Thyroid gland (tissue), 4 donors: ENCODE data around the gene SUSD5. TPM values are rescaled to one million over a fixed set of nuclear protein-coding genes. Genes with fewer than 3 reads are reported as not detected.

Source experiments
- DNase-seq, 2 donors: peaks; one replicate each; pipeline ENCODE4 v3.0.0-alpha.2; 2019
- H3K27ac ChIP-seq, 3 donors: fragments of 200-600 bp; sonication (generic); 1 replicate in 2 of 3; 2 replicates in 1 of 3; pipeline ENCODE4 v1.5.1; 2016 to 2019; ENCODE audit warnings: mild to moderate bottlenecking in 1 of 3, moderate library complexity in 1 of 3
- H3K27me3 ChIP-seq: fragments of 200-600 bp; sonication (generic); one replicate; pipeline ENCODE4 v1.5.1; 2019
- H3K36me3 ChIP-seq, 2 donors: fragments of 200-600 bp; sonication (generic); one replicate each; pipeline ENCODE4 v1.5.1; 2016 to 2019
- H3K4me1 ChIP-seq, 2 donors: fragments of 200-600 bp; sonication (generic); one replicate each; pipeline ENCODE4 v1.5.1; 2017 to 2019
- H3K4me3 ChIP-seq, 3 donors: fragments of 200-600 bp; sonication (generic); replicated peaks in 1 of 3; 1 replicate in 2 of 3; 2 replicates in 1 of 3; pipeline ENCODE4 v1.5.1; 2016; ENCODE audit warnings: mild to moderate bottlenecking in 1 of 3
- H3K9me3 ChIP-seq: fragments of 200-600 bp; sonication (generic); one replicate; pipeline ENCODE4 v1.5.1; 2017
- CTCF ChIP-seq, 6 experiments: fragments of 200-600 bp in 3 of 6; fragments of 450-650 bp in 3 of 6; sonication (generic) in 3 of 6; IDR thresholded peaks; one replicate each; pipeline ENCODE4 v1.5.1; 2016 to 2019; ENCODE audit warnings: antibody characterized with exemption in 6 of 6, mild to moderate bottlenecking in 2 of 6, inconsistent platforms in 1 of 6, moderate library complexity in 1 of 6
- POLR2A ChIP-seq, 2 donors: fragments of 450-650 bp; IDR thresholded peaks; one replicate each; pipeline ENCODE4 v1.6.1; 2017; ENCODE audit warnings: antibody characterized with exemption in 2 of 2, mild to moderate bottlenecking in 2 of 2, moderate library complexity in 1 of 2
- WGBS, 2 donors: methylation state at CpG; one replicate each; pipeline ENCODE4 v1.1.5; 2017; 5-methylcytosine and 5-hydroxymethylcytosine counted together
- intact Hi-C: fragments of 100-400 bp; cut with DNase I; formaldehyde crosslinking; loops from one replicate; pipeline ENCODE4 v1.15.1; 2023
- total RNA-seq, 4 donors: library from RNA; depleted of rRNA; stranded (reverse); fragments of >200 nt; gene quantifications; one replicate each; pipeline ENCODE4 v1.2.3, GENCODE V29; 2016

The SUSD5 gene
- total RNA-seq, 4 donors from 2014 or later, result 2.3 to 9.6 (median 2.8) TPM

DNA sequence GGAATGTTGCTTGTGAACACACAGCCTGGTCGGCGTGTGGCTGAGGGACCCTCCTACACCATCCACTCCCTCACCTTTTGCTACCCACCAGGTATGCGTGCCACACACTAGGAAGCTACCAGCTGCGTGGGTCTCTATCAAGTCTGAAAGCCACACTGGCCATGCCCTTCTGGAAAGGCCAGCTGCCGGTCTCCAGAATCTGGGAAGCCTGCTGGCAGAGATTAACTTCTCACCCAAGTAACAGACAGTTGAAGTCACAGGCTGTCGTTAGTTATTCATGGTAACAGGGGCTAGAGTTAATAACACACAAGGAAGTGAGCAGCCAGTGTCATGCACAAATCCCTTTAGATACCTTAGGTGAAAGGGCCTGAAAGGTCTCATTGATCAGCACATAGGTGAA is 48.1 kb downstream of the SUSD5 start:
- 59 to 66% methylated on average over 4 to 6 of the region's 6 CpGs for WGBS, 2 donors
- Histone ChIP-seq H3K27me3 (no peaks in the 10 kb centered on the region), H3K4me1 (peaks cover 16 to 17% of the 10 kb centered on the region in 2 donors), H3K27ac (no peak overlapping the region), H3K4me3 (no peak overlapping the region), H3K36me3 (no peaks in the 10 kb centered on the region), H3K9me3 (no peaks in the 10 kb centered on the region)
- TF ChIP-seq POLR2A (IDR thresholded peaks at IDR 0.05) (no peak), CTCF (IDR thresholded peaks at IDR 0.05) (no peak)
- DNase-seq, result no peak
- intact Hi-C loops, result no loop called here

GRCh38 chr3:33167716-33168336 is 50.8 kb downstream of the SUSD5 start:
- no peaks in the 10 kb centered on the region for H3K36me3 ChIP-seq
- no peak for TF ChIP-seq POLR2A (IDR thresholded peaks at IDR 0.05)
- no peak for TF ChIP-seq CTCF (IDR thresholded peaks at IDR 0.05)
- no peaks in the 10 kb centered on the region for H3K4me1 ChIP-seq
- 39 to 55% methylated on average over 3 of the region's 3 CpGs for WGBS, 2 donors
- no peaks in the 10 kb centered on the region for H3K27me3 ChIP-seq
- no peaks in the 10 kb centered on the region for H3K9me3 ChIP-seq
- no peak overlapping the region for H3K4me3 ChIP-seq
- intact Hi-C loops, result no loop called here
- no peak for DNase-seq
- no peak overlapping the region for H3K27ac ChIP-seq

DNA sequence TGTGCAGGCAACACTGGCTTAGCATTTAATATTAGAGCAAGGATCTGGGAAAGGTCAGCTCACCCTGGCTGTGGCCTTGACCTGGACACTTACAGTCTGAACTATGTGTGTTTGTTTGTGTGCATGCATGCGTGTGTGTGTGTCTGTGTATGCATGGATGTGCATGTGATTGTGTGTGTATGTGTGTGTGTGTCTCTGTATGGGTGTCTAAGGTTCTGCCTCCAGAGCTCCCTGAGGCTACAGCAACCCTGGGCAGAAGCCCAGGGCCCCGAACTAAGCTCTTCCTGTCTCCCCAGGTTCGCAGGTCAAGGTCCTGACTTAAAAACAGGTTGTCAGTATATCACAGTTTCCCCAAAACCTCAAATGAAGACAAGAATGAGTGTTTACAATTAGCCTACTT is 51.3 kb downstream of the SUSD5 start:
- TF ChIP-seq CTCF (IDR thresholded peaks at IDR 0.05) (no peak), POLR2A (IDR thresholded peaks at IDR 0.05) (no peak)
- Histone ChIP-seq H3K9me3 (no peaks in the 10 kb centered on the region), H3K27ac (no peak overlapping the region), H3K36me3 (no peaks in the 10 kb centered on the region), H3K27me3 (no peaks in the 10 kb centered on the region), H3K4me1 (no peaks in the 10 kb centered on the region), H3K4me3 (no peak overlapping the region)
- intact Hi-C loops, result no loop called here
- DNase-seq, result no peak
- WGBS, 2 donors, result 76 to 96% methylated on average over 3 of the region's 3 CpGs

DNA sequence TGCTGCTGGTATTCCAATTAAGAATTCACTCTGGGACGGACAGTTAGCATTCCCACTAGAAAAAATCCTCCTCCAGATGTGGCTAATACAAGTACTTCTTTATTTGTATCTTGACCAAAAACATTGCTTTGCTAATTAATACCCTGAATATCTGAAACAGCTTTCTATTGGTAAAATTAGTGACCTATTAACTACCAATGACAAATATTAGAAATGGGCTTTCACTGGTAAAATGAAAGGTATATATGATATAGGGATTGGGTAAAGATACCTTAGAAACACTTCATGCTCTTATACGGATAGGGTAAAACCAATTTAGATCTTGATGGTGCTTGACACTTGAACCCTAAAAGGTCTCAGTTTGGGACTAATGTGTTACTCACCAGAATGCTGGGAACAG is 52.5 kb downstream of the SUSD5 start:
- intact Hi-C loops, result no loop called here

More for the DNA sequence above, 52.5 kb downstream of the SUSD5 start:
- no peak overlapping the region for H3K27ac ChIP-seq
- WGBS, 2 donors, result 93 to 95% methylated on average over 2 of the region's 2 CpGs
- H3K36me3 ChIP-seq, result no peaks in the 10 kb centered on the region
- DNase-seq, result no peak
- TF ChIP-seq CTCF (IDR thresholded peaks at IDR 0.05) (no peak), POLR2A (IDR thresholded peaks at IDR 0.05) (no peak)
- H3K4me3 ChIP-seq, result no peak overlapping the region
- no peaks in the 10 kb centered on the region for H3K9me3 ChIP-seq
- no peaks in the 10 kb centered on the region for H3K4me1 ChIP-seq
- no peaks in the 10 kb centered on the region for H3K27me3 ChIP-seq
